A172 (cell line): Measurements from ENCODE around the gene H1-8. TPM values are rescaled to one million over a fixed set of nuclear protein-coding genes. Genes with fewer than 3 reads are reported as not detected.
"Not testable (repeated sequence)": the region's sequence is repeated elsewhere in the genome, so short reads cannot be mapped to it uniquely, and the experiment has no call there.

Experiments used
- DNase-seq: peaks from one replicate; pipeline ENCODE4 v3.0.0-alpha.2; 2015; ENCODE audit warnings: low spot score
- total RNA-seq: library from RNA; depleted of rRNA; stranded (reverse); fragments of >200 nt; shearing (Covaris generic); gene quantifications from 2 replicates; pipeline ENCODE4 v1.2.3, GENCODE V29; 2014

H1-8 gene
- total RNA-seq, 1 experiment from 2014 or later: not detected

GRCh38 chr3:129533406-129533805 lies 9.6 kb upstream of the H1-8 start:
- no peak for DNase-seq

- DNase-seq: peak; percentile 41
Observed at GRCh38 chr3:129534428-129535027, 8.4 kb upstream of the H1-8 start.

GRCh38 chr3:129535075-129535474 lies 7.9 kb upstream of the H1-8 start:
- DNase-seq: no peak

GRCh38 chr3:129536374-129536667 lies 6.7 kb upstream of the H1-8 start:
- no peak for DNase-seq

GRCh38 chr3:129536804-129537203 lies 6.2 kb upstream of the H1-8 start:
- no peak for DNase-seq

- no peak for DNase-seq
Observed at GRCh38 chr3:129539206-129539605, 3.8 kb upstream of the H1-8 start.

- DNase-seq: no peak
Observed at GRCh38 chr3:129540776-129541516, 2.0 kb upstream of the H1-8 start.

- no peak for DNase-seq
Observed at GRCh38 chr3:129542747-129543146, 228 bp upstream of the H1-8 start.

- no peak for DNase-seq
Observed at GRCh38 chr3:129543999-129544398, 1.0 kb downstream of the H1-8 start.

- DNase-seq: not testable (repeated sequence)
Observed at GRCh38 chr3:129545951-129546350, 3.0 kb downstream of the H1-8 start.

- DNase-seq: no peak
Observed at GRCh38 chr3:129547241-129547640, 4.3 kb downstream of the H1-8 start.

GRCh38 chr3:129548104-129548965 lies 5.4 kb downstream of the H1-8 start:
- DNase-seq: no peak

GRCh38 chr3:129549006-129549800 lies 6.2 kb downstream of the H1-8 start:
- peak; percentile 80 for DNase-seq

- no peak for DNase-seq
Observed at GRCh38 chr3:129549805-129550204, 6.8 kb downstream of the H1-8 start.

- peak; percentile 63 for DNase-seq
Observed at GRCh38 chr3:129552287-129553050, 9.5 kb downstream of the H1-8 start.

GRCh38 chr3:129553171-129553570 lies 10.2 kb downstream of the H1-8 start:
- DNase-seq: no peak

GRCh38 chr3:129553719-129554118 lies 10.7 kb downstream of the H1-8 start:
- DNase-seq: no peak

- no peak for DNase-seq
Observed at GRCh38 chr3:129554356-129555152, 11.6 kb downstream of the H1-8 start.

- no peak for DNase-seq
Observed at GRCh38 chr3:129555153-129555550, 12.2 kb downstream of the H1-8 start.

GRCh38 chr3:129555616-129556357 lies 12.8 kb downstream of the H1-8 start:
- no peak for DNase-seq
